ENCODE results near the gene GNG7. TPM values are rescaled to one million over a fixed set of nuclear protein-coding genes. Genes with fewer than 3 reads are reported as not detected.
A peak's percentile ranks its signal among the peaks of the same experiment; 100 is the strongest.

GNG7 gene
- total RNA-seq, 4 donors from 2014 or later, result 1.3 to 3.9 (median 1.8) TPM

GRCh38 chr19:2478278-2478755 lies 224.2 kb downstream of the GNG7 start:
- ATAC-seq (ENCODE audit: low FRiP score) (peak; percentile 2), DNase-seq (ENCODE audit: low spot score) (peak; percentile 55)
- no peak for TF ChIP-seq CTCF (IDR thresholded peaks at IDR 0.05)

- ATAC-seq (ENCODE audit: low FRiP score) (no peak), DNase-seq (ENCODE audit: low spot score) (no peak)
- no peak for TF ChIP-seq CTCF (IDR thresholded peaks at IDR 0.05)
These were observed 224.7 kb downstream of the GNG7 start for GRCh38 chr19:2477732-2478191.

- no peak for ATAC-seq (ENCODE audit: low FRiP score)
- no peak for DNase-seq (ENCODE audit: low spot score)
- no peak for TF ChIP-seq CTCF (IDR thresholded peaks at IDR 0.05)
These were observed 225.3 kb downstream of the GNG7 start for GRCh38 chr19:2477141-2477710.

GRCh38 chr19:2476451-2477140 lies 225.9 kb downstream of the GNG7 start:
- DNase-seq (ENCODE audit: low spot score), result no peak
- ATAC-seq (ENCODE audit: low FRiP score), result peak; percentile 0
- no peak for TF ChIP-seq CTCF (IDR thresholded peaks at IDR 0.05)

- peak; percentile 60 for ATAC-seq (ENCODE audit: low FRiP score)
These were observed 226.6 kb downstream of the GNG7 start, which contains the start of gene GADD45B for GRCh38 chr19:2475702-2476450. TSS of gene GADD45B (plus strand) at chr19:2476127. CDS start at chr19:2476359, 232 bp downstream.

More at GRCh38 chr19:2475702-2476450, 226.6 kb downstream of the GNG7 start, which contains the start of gene GADD45B:
- peak; percentile 97 for DNase-seq (ENCODE audit: low spot score)
- TF ChIP-seq CTCF (IDR thresholded peaks at IDR 0.05), result no peak
